Upper lobe of left lung (tissue), 4 donors: ENCODE results near the gene CMTM7.
A peak's percentile ranks its signal among the peaks of the same experiment; 100 is the strongest.

Experiments used
- EP300 ChIP-seq, 4 donors: sonication (generic); formaldehyde crosslinking; IDR thresholded peaks; one replicate each; pipeline ENCODE4 v1.5.1; 2017; ENCODE audit warnings: antibody characterized with exemption in 4 of 4, control low read depth in 2 of 4
- POLR2A ChIP-seq, 4 donors: fragments of 450-650 bp; IDR thresholded peaks; one replicate each; pipeline ENCODE4 v1.5.1; 2016 to 2017; ENCODE audit warnings: antibody characterized with exemption in 4 of 4, mild to moderate bottlenecking in 2 of 4
- POLR2AphosphoS5 ChIP-seq, 2 donors: sonication (generic); formaldehyde crosslinking; IDR thresholded peaks; one replicate each; pipeline ENCODE4 v1.5.1; 2017; ENCODE audit warnings: antibody characterized with exemption in 2 of 2
- TF ChIP-seq, protein P1 (sequence below), 6 experiments: fragments of 450-650 bp in 4 of 6; fragments of 200-600 bp in 2 of 6; sonication (generic) in 2 of 6; IDR thresholded peaks; one replicate each; pipeline ENCODE4 v1.5.1; 2016 to 2019; ENCODE audit warnings: antibody characterized with exemption in 6 of 6

GRCh38 chr3:32457971-32458471 is 66.4 kb downstream of the CMTM7 start:
- TF ChIP-seq, protein P1, sequence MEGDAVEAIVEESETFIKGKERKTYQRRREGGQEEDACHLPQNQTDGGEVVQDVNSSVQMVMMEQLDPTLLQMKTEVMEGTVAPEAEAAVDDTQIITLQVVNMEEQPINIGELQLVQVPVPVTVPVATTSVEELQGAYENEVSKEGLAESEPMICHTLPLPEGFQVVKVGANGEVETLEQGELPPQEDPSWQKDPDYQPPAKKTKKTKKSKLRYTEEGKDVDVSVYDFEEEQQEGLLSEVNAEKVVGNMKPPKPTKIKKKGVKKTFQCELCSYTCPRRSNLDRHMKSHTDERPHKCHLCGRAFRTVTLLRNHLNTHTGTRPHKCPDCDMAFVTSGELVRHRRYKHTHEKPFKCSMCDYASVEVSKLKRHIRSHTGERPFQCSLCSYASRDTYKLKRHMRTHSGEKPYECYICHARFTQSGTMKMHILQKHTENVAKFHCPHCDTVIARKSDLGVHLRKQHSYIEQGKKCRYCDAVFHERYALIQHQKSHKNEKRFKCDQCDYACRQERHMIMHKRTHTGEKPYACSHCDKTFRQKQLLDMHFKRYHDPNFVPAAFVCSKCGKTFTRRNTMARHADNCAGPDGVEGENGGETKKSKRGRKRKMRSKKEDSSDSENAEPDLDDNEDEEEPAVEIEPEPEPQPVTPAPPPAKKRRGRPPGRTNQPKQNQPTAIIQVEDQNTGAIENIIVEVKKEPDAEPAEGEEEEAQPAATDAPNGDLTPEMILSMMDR (IDR thresholded peaks at IDR 0.05), result no peak
- TF ChIP-seq POLR2A (IDR thresholded peaks at IDR 0.05), result peak in 1 of 4 donors; percentile 24
- no peak for TF ChIP-seq POLR2AphosphoS5 (IDR thresholded peaks at IDR 0.05)
- TF ChIP-seq EP300 (IDR thresholded peaks at IDR 0.05), result no peak
